HEK293T (cell line): ENCODE measurements around the gene PPP2R3C.

Experiments
- CTCF ChIA-PET: fragments of 350-600 bp; formaldehyde crosslinking; extraction: SDS; loops from one replicate; lab custom pipeline; 2021; ENCODE audit warnings: antibody characterized with exemption, inconsistent platforms; lab: Yijun Ruan, JAX
- POLR2A ChIA-PET: fragments of 350-600 bp; formaldehyde crosslinking; extraction: SDS; loops from one replicate; lab custom pipeline; 2020; ENCODE audit warnings: antibody characterized with exemption, inconsistent platforms; lab: Yijun Ruan, JAX
- DNase-seq: peaks from one replicate; pipeline ENCODE4 v3.0.0; 2012; ENCODE audit warnings: mixed read lengths; ENCODE audit errors: extremely low spot score
- ARNT ChIP-seq: fragments of 450-650 bp; IDR thresholded peaks from 2 replicates; pipeline ENCODE4 v1.6.1; 2017; ENCODE audit warnings: mild to moderate bottlenecking
- BHLHE40 ChIP-seq: fragments of 450-650 bp; IDR thresholded peaks from 2 replicates; pipeline ENCODE4 v1.6.1; 2016; ENCODE audit warnings: mild to moderate bottlenecking, moderate library complexity, borderline replicate concordance
- CTBP1 ChIP-seq: fragments of 450-650 bp; IDR thresholded peaks from 2 replicates; pipeline ENCODE4 v1.6.1; 2016; ENCODE audit warnings: borderline replicate concordance
- ELF4 ChIP-seq: fragments of 450-650 bp; IDR thresholded peaks from 2 replicates; pipeline ENCODE4 v1.6.1; 2017; ENCODE audit warnings: antibody characterized with exemption
- FOXA1 ChIP-seq: fragments of 450-650 bp; IDR thresholded peaks from 2 replicates; pipeline ENCODE4 v1.6.1; 2016; ENCODE audit warnings: mild to moderate bottlenecking
- FOXK2 ChIP-seq: fragments of 450-650 bp; IDR thresholded peaks from 2 replicates; pipeline ENCODE4 v1.6.1; 2016; ENCODE audit warnings: mild to moderate bottlenecking
- FOXM1 ChIP-seq: fragments of 450-650 bp; IDR thresholded peaks from 2 replicates; pipeline ENCODE4 v1.6.1; 2017; ENCODE audit warnings: mild to moderate bottlenecking, borderline replicate concordance
- HDGF ChIP-seq: fragments of 450-650 bp; IDR thresholded peaks from 2 replicates; pipeline ENCODE4 v1.6.1; 2017; ENCODE audit warnings: antibody characterized with exemption, borderline replicate concordance
- L3MBTL2 ChIP-seq: fragments of 450-650 bp; conservative IDR thresholded peaks from 2 replicates; pipeline ENCODE4 v1.6.1; 2016; ENCODE audit warnings: mild to moderate bottlenecking
- LEF1 ChIP-seq: fragments of 450-650 bp; IDR thresholded peaks from 2 replicates; pipeline ENCODE4 v1.6.1; 2017; ENCODE audit warnings: mild to moderate bottlenecking, borderline replicate concordance
- NFRKB ChIP-seq: fragments of 450-650 bp; IDR thresholded peaks from 2 replicates; pipeline ENCODE4 v1.6.1; 2016; ENCODE audit warnings: mild to moderate bottlenecking, moderate library complexity
- SP1 ChIP-seq: fragments of 450-650 bp; IDR thresholded peaks from 2 replicates; pipeline ENCODE4 v1.6.1; 2017
- SUZ12 ChIP-seq: fragments of 450-650 bp; IDR thresholded peaks from 2 replicates; pipeline ENCODE4 v1.6.1; 2016; ENCODE audit warnings: mild to moderate bottlenecking
- TARDBP ChIP-seq: fragments of 450-650 bp; IDR thresholded peaks from 2 replicates; pipeline ENCODE4 v1.6.1; 2016
- ZNF384 ChIP-seq: fragments of 450-650 bp; IDR thresholded peaks from 2 replicates; pipeline ENCODE4 v1.6.1; 2016
- TF ChIP-seq, protein P1 (sequence below): fragments of 450-650 bp; IDR thresholded peaks from 2 replicates; pipeline ENCODE4 v1.6.1; 2016

The PPP2R3C gene

DNA sequence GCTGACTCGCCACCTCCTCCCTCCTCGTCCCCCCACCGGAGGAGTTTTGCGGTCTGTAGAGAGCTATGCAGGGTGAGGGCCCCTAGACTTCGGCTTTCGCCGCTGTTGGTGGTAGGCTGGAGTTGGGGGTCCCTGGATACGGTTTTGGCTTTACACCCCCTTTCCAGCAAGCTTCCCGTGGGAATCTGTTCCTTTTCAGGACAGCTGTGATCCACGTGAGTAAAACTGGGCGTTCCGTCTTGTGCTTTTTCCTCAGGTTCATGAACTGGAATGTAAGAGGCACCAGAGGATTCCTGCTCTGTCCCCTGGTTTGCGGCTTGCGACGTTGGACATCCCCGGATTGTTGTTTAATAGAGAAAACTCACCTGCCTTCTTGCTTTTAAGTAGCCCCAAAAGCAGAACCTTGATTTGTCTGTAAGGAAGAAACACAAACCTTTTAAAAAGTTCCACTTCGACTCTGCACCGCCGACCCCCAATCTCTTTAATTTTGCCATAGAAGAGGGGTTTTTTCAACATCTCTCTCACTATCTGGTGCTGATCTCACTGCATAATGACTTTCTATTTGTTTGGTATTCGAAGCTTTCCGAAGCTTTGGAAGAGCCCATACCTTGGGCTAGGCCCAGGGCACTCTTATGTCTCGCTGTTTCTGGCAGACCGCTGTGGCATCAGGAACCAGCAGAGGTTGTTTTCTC lies 1.1 kb upstream of the PPP2R3C start:
- ChIA-PET POLR2A (interaction anchor here (0.9 to 2.6 kb wide), 7 partner anchors 9 to 293 kb away, joined by 3 to 15 read pairs (median 7); partner anchors contain the start of genes FAM177A1, PSMA6 and SRP54), CTCF (no interaction called here)
- no peak for TF ChIP-seq FOXK2
- no peak for TF ChIP-seq LEF1
- no peak for TF ChIP-seq NFRKB
- TF ChIP-seq HDGF, result no peak
- no peak for TF ChIP-seq FOXM1
- TF ChIP-seq SUZ12, result no peak
- no peak for TF ChIP-seq BHLHE40
- TF ChIP-seq, protein P1, sequence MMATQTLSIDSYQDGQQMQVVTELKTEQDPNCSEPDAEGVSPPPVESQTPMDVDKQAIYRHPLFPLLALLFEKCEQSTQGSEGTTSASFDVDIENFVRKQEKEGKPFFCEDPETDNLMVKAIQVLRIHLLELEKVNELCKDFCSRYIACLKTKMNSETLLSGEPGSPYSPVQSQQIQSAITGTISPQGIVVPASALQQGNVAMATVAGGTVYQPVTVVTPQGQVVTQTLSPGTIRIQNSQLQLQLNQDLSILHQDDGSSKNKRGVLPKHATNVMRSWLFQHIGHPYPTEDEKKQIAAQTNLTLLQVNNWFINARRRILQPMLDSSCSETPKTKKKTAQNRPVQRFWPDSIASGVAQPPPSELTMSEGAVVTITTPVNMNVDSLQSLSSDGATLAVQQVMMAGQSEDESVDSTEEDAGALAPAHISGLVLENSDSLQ, result no peak
- no peak for TF ChIP-seq ARNT
- TF ChIP-seq ELF4, result no peak
- TF ChIP-seq ZNF384, result no peak
- TF ChIP-seq CTBP1, result no peak
- no peak for TF ChIP-seq SP1
- TF ChIP-seq L3MBTL2, result no peak
- TF ChIP-seq FOXA1, result no peak
- no peak for TF ChIP-seq TARDBP
- no peak for DNase-seq

GRCh38 chr14:35121026-35121886 lies 534 bp downstream of the PPP2R3C start:
- CTCF ChIA-PET, result interaction anchor here (0.7 to 1.0 kb wide), 2 partner anchors 70 to 1096 kb away, joined by 3 to 4 read pairs; no protein-coding TSS in a partner anchor
- DNase-seq, result no peak
- TF ChIP-seq FOXA1 (no peak), L3MBTL2 (no peak), CTBP1 (no peak), BHLHE40 (no peak), ZNF384 (no peak), ELF4 (no peak), FOXM1 (no peak), SP1 (no peak), FOXK2 (no peak), HDGF (no peak), SUZ12 (no peak), ARNT (no peak), TARDBP (no peak), LEF1 (no peak), NFRKB (no peak)
- TF ChIP-seq, protein P1, result no peak
- POLR2A ChIA-PET, result interaction anchor here (0.6 to 2.6 kb wide), 10 partner anchors 8 to 283 kb away, joined by 3 to 15 read pairs (median 5); partner anchors contain the start of genes FAM177A1, NFKBIA, PSMA6 and SRP54

GRCh38 chr14:35117112-35117511 lies 4.7 kb downstream of the PPP2R3C start:
- no peak for DNase-seq
- ChIA-PET POLR2A (interaction anchor here (0.6 kb wide), 1 partner anchor 407 kb away, joined by 3 read pairs; no protein-coding TSS in a partner anchor), CTCF (no interaction called here)
- TF ChIP-seq SP1, result no peak
- no peak for TF ChIP-seq FOXA1
- no peak for TF ChIP-seq CTBP1
- TF ChIP-seq TARDBP, result no peak
- TF ChIP-seq SUZ12, result no peak
- TF ChIP-seq NFRKB, result no peak
- no peak for TF ChIP-seq BHLHE40
- TF ChIP-seq ZNF384, result no peak
- no peak for TF ChIP-seq FOXM1
- TF ChIP-seq, protein P1, result no peak
- no peak for TF ChIP-seq HDGF
- TF ChIP-seq ELF4, result no peak
- TF ChIP-seq L3MBTL2, result no peak
- TF ChIP-seq FOXK2, result no peak
- no peak for TF ChIP-seq ARNT
- no peak for TF ChIP-seq LEF1

DNA sequence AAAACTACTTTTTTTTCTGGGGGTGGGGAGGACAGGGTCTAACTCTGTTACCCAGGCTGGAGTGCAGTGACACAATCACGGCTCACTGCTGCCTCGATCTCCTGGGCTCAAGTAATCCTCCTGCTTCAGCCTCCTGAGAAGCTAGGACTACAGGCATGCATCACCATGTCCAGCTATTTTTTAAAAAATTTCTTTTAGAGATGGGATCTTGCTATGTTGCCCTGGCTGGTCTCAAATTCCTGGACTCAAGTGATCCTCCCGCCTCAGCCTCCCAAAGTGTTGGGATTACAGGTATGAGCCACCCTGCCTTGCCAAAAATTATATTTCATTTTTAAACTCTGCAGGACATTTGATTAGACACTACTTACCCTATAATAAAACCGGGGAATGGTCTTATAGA lies 5.5 kb downstream of the PPP2R3C start:
- no peak for DNase-seq
- CTCF ChIA-PET, result no interaction called here
- TF ChIP-seq ZNF384 (no peak), ELF4 (no peak), SUZ12 (no peak), ARNT (no peak), HDGF (no peak), BHLHE40 (no peak), FOXK2 (no peak), L3MBTL2 (no peak), TARDBP (no peak), FOXA1 (no peak), CTBP1 (no peak), LEF1 (no peak)
- POLR2A ChIA-PET, result interaction anchor here (1.4 kb wide), 1 partner anchor 9 kb away, joined by 3 read pairs; no protein-coding TSS in a partner anchor

DNA sequence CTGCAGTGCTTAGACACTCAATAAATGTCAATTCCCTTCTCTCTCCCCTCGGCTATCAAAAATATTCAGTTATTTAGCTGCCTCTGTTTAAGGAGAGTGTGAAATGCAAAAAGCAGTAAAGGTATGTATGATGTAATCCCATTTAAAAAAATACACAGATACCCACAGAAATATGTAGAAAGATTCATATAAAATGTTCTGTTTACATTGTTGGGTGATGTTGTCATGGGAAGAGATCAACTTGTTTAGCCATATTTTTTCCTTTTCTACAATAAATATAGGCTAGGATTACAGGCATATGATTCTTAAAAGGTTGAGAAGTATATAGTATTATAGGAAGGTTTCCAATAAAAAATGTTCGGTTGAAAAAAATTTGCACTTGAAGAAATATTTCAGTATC lies 7.8 kb downstream of the PPP2R3C start:
- POLR2A ChIA-PET, result interaction anchor here (0.8 to 1.2 kb wide), 2 partner anchors 8 to 9 kb away, joined by 3 read pairs; partner anchors contain the start of gene PPP2R3C
- CTCF ChIA-PET, result no interaction called here
- TF ChIP-seq SUZ12 (no peak), HDGF (no peak), LEF1 (no peak), ZNF384 (no peak), TARDBP (no peak), L3MBTL2 (no peak), FOXM1 (no peak), FOXK2 (no peak)
- no peak for DNase-seq
